Measurements from ENCODE around the gene XPC. TPM values are rescaled to one million over a fixed set of nuclear protein-coding genes. Genes with fewer than 3 reads are reported as not detected.

Gene XPC
- total RNA-seq, 1 donor from 2014 or later, result 26.8 TPM

- DNase-seq (ENCODE audit: low spot score), result no peak
Observed at GRCh38 chr3:14211621-14212020, 33.2 kb upstream of the XPC start.

GRCh38 chr3:14210843-14211594, 32.6 kb upstream of the XPC start:
- Mint-ChIP-seq H3K4me1 (ENCODE audit: low read depth) (peaks cover 36% of the 10 kb centered on the region), H3K27me3 (ENCODE audit: low read depth) (no peaks in the 10 kb centered on the region), H3K4me3 (ENCODE audit: unreplicated experiment) (peak overlapping the region; percentile 1)

More at GRCh38 chr3:14211621-14212020, 33.2 kb upstream of the XPC start:
- Mint-ChIP-seq H3K36me3 (ENCODE audit: low read depth) (no peaks in the 10 kb centered on the region), H3K9me3 (ENCODE audit: low read depth) (no peaks in the 10 kb centered on the region), H3K27me3 (ENCODE audit: low read depth) (no peaks in the 10 kb centered on the region), H3K27ac (ENCODE audit: unreplicated experiment) (no peak overlapping the region), H3K4me1 (ENCODE audit: low read depth) (peaks cover 36% of the 10 kb centered on the region), H3K4me3 (ENCODE audit: unreplicated experiment) (no peak overlapping the region)
- no peak for TF ChIP-seq CTCF (IDR thresholded peaks at IDR 0.05)

GRCh38 chr3:14210290-14210688, 31.9 kb upstream of the XPC start:
- no peak for DNase-seq (ENCODE audit: low spot score)
- Mint-ChIP-seq H3K9me3 (ENCODE audit: low read depth) (no peaks in the 10 kb centered on the region), H3K36me3 (ENCODE audit: low read depth) (no peaks in the 10 kb centered on the region), H3K4me3 (ENCODE audit: unreplicated experiment) (no peak overlapping the region), H3K27me3 (ENCODE audit: low read depth) (no peaks in the 10 kb centered on the region), H3K27ac (ENCODE audit: unreplicated experiment) (no peak overlapping the region), H3K4me1 (ENCODE audit: low read depth) (peaks cover 36% of the 10 kb centered on the region)
- TF ChIP-seq CTCF (IDR thresholded peaks at IDR 0.05), result no peak

More at GRCh38 chr3:14210843-14211594, 32.6 kb upstream of the XPC start:
- no peaks in the 10 kb centered on the region for H3K36me3 Mint-ChIP-seq (ENCODE audit: low read depth)
- no peak for TF ChIP-seq CTCF (IDR thresholded peaks at IDR 0.05)
- no peak for DNase-seq (ENCODE audit: low spot score)
- H3K9me3 Mint-ChIP-seq (ENCODE audit: low read depth), result no peaks in the 10 kb centered on the region
- peak overlapping the region; percentile 19 for H3K27ac Mint-ChIP-seq (ENCODE audit: unreplicated experiment)

GRCh38 chr3:14209581-14210289, 31.3 kb upstream of the XPC start:
- Mint-ChIP-seq H3K4me3 (ENCODE audit: unreplicated experiment) (no peak overlapping the region), H3K9me3 (ENCODE audit: low read depth) (no peaks in the 10 kb centered on the region), H3K4me1 (ENCODE audit: low read depth) (peaks cover 39% of the 10 kb centered on the region), H3K36me3 (ENCODE audit: low read depth) (no peaks in the 10 kb centered on the region), H3K27me3 (ENCODE audit: low read depth) (no peaks in the 10 kb centered on the region), H3K27ac (ENCODE audit: unreplicated experiment) (no peak overlapping the region)
- TF ChIP-seq CTCF (IDR thresholded peaks at IDR 0.05), result no peak
- no peak for DNase-seq (ENCODE audit: low spot score)

- no peak for TF ChIP-seq CTCF (IDR thresholded peaks at IDR 0.05)
- H3K27ac Mint-ChIP-seq (ENCODE audit: unreplicated experiment), result no peak overlapping the region
- no peak for DNase-seq (ENCODE audit: low spot score)
- no peaks in the 10 kb centered on the region for H3K9me3 Mint-ChIP-seq (ENCODE audit: low read depth)
- H3K36me3 Mint-ChIP-seq (ENCODE audit: low read depth), result no peaks in the 10 kb centered on the region
- H3K27me3 Mint-ChIP-seq (ENCODE audit: low read depth), result no peaks in the 10 kb centered on the region
- H3K4me1 Mint-ChIP-seq (ENCODE audit: low read depth), result peaks cover 42% of the 10 kb centered on the region
- no peak overlapping the region for H3K4me3 Mint-ChIP-seq (ENCODE audit: unreplicated experiment)
Observed at GRCh38 chr3:14208977-14209394, 30.6 kb upstream of the XPC start.

Measured in chondrocyte (in vitro differentiated cells).